ENCODE data around the gene TWIST2.

TWIST2 gene

GRCh38 chr2:238831177-238831576 is 16.7 kb upstream of the TWIST2 start:
- in situ Hi-C loops (cut with HindIII; ENCODE audit: low pct_ligation_motif_present, low pct_unique_long_range_greater_than_20kb, low sequenced_read_pairs), result no loop called here
- DNase-seq, result no peak

- DNase-seq, result no peak
- in situ Hi-C loops (cut with HindIII; ENCODE audit: low pct_ligation_motif_present, low pct_unique_long_range_greater_than_20kb, low sequenced_read_pairs), result no loop called here
These were observed 12.9 kb upstream of the TWIST2 start for GRCh38 chr2:238834982-238835381.

- DNase-seq, result no peak
- in situ Hi-C loops (cut with HindIII; ENCODE audit: low pct_ligation_motif_present, low pct_unique_long_range_greater_than_20kb, low sequenced_read_pairs), result no loop called here
These were observed 12.1 kb upstream of the TWIST2 start for GRCh38 chr2:238835726-238836301.

GRCh38 chr2:238838786-238839327 is 9.0 kb upstream of the TWIST2 start:
- in situ Hi-C loops (cut with HindIII; ENCODE audit: low pct_ligation_motif_present, low pct_unique_long_range_greater_than_20kb, low sequenced_read_pairs), result no loop called here
- no peak for DNase-seq

GRCh38 chr2:238839428-238839827 is 8.5 kb upstream of the TWIST2 start:
- peak; percentile 27 for DNase-seq
- in situ Hi-C loops (cut with HindIII; ENCODE audit: low pct_ligation_motif_present, low pct_unique_long_range_greater_than_20kb, low sequenced_read_pairs), result no loop called here

GRCh38 chr2:238841542-238842164 is 6.2 kb upstream of the TWIST2 start:
- in situ Hi-C loops (cut with HindIII; ENCODE audit: low pct_ligation_motif_present, low pct_unique_long_range_greater_than_20kb, low sequenced_read_pairs), result no loop called here
- no peak for DNase-seq

GRCh38 chr2:238843476-238843875 is 4.4 kb upstream of the TWIST2 start:
- no peak for DNase-seq
- in situ Hi-C loops (cut with HindIII; ENCODE audit: low pct_ligation_motif_present, low pct_unique_long_range_greater_than_20kb, low sequenced_read_pairs), result no loop called here

GRCh38 chr2:238845583-238846377 is 2.1 kb upstream of the TWIST2 start:
- in situ Hi-C loops (cut with HindIII; ENCODE audit: low pct_ligation_motif_present, low pct_unique_long_range_greater_than_20kb, low sequenced_read_pairs), result no loop called here
- DNase-seq, result no peak

- in situ Hi-C loops (cut with HindIII; ENCODE audit: low pct_ligation_motif_present, low pct_unique_long_range_greater_than_20kb, low sequenced_read_pairs), result no loop called here
- no peak for DNase-seq
These were observed 1.6 kb upstream of the TWIST2 start for GRCh38 chr2:238846378-238846627.

- in situ Hi-C loops (cut with HindIII; ENCODE audit: low pct_ligation_motif_present, low pct_unique_long_range_greater_than_20kb, low sequenced_read_pairs), result no loop called here
- peak; percentile 31 for DNase-seq
These were observed 1.1 kb upstream of the TWIST2 start for GRCh38 chr2:238846628-238847418.

GRCh38 chr2:238847419-238847801 is 475 bp upstream of the TWIST2 start:
- in situ Hi-C loops (cut with HindIII; ENCODE audit: low pct_ligation_motif_present, low pct_unique_long_range_greater_than_20kb, low sequenced_read_pairs), result no loop called here
- DNase-seq, result no peak

- DNase-seq, result no peak
These were observed 748 bp downstream of the TWIST2 start for GRCh38 chr2:238848691-238848975.

GRCh38 chr2:238848976-238849853 is 1.3 kb downstream of the TWIST2 start:
- in situ Hi-C loops (cut with HindIII; ENCODE audit: low pct_ligation_motif_present, low pct_unique_long_range_greater_than_20kb, low sequenced_read_pairs), result no loop called here
- no peak for DNase-seq

More at GRCh38 chr2:238848691-238848975, 748 bp downstream of the TWIST2 start:
- in situ Hi-C loops (cut with HindIII; ENCODE audit: low pct_ligation_motif_present, low pct_unique_long_range_greater_than_20kb, low sequenced_read_pairs), result no loop called here

GRCh38 chr2:238850091-238850490 is 2.2 kb downstream of the TWIST2 start:
- no peak for DNase-seq
- in situ Hi-C loops (cut with HindIII; ENCODE audit: low pct_ligation_motif_present, low pct_unique_long_range_greater_than_20kb, low sequenced_read_pairs), result no loop called here

GRCh38 chr2:238851026-238851425 is 3.1 kb downstream of the TWIST2 start:
- no peak for DNase-seq
- in situ Hi-C loops (cut with HindIII; ENCODE audit: low pct_ligation_motif_present, low pct_unique_long_range_greater_than_20kb, low sequenced_read_pairs), result no loop called here

- in situ Hi-C loops (cut with HindIII; ENCODE audit: low pct_ligation_motif_present, low pct_unique_long_range_greater_than_20kb, low sequenced_read_pairs), result no loop called here
These were observed 3.9 kb downstream of the TWIST2 start for GRCh38 chr2:238851761-238852160.

GRCh38 chr2:238852206-238852869 is 4.5 kb downstream of the TWIST2 start:
- in situ Hi-C loops (cut with HindIII; ENCODE audit: low pct_ligation_motif_present, low pct_unique_long_range_greater_than_20kb, low sequenced_read_pairs), result no loop called here
- DNase-seq, result no peak

More at GRCh38 chr2:238851761-238852160, 3.9 kb downstream of the TWIST2 start:
- no peak for DNase-seq

GRCh38 chr2:238853218-238853617 is 5.3 kb downstream of the TWIST2 start:
- DNase-seq, result no peak

More at GRCh38 chr2:238853218-238853617, 5.3 kb downstream of the TWIST2 start:
- in situ Hi-C loops (cut with HindIII; ENCODE audit: low pct_ligation_motif_present, low pct_unique_long_range_greater_than_20kb, low sequenced_read_pairs), result no loop called here
